ENCODE data around the gene POP4. TPM values are rescaled to one million over a fixed set of nuclear protein-coding genes. Genes with fewer than 3 reads are reported as not detected.

POP4 gene
- total and polyA plus RNA-seq, 10 of the 15 experiments (the other 5 are each of a cell fraction or from before 2014, with no cell fraction given) = 52.1 to 231 (median 118) TPM

- Histone ChIP-seq H3K36me3 (ENCODE audit: control insufficient read depth in 2 of 2, insufficient read depth in 2 of 2, low read length in 1 of 2) (no peaks in the 10 kb centered on the region), H2AFZ (ENCODE audit: control insufficient read depth, low read depth, low read length) (no peak overlapping the region), H3K4me1 (ENCODE audit: control insufficient read depth, insufficient read depth, low read length) (no peaks in the 10 kb centered on the region), H4K20me1 (ENCODE audit: control insufficient read depth, insufficient read depth) (no peaks in the 10 kb centered on the region), H3K27ac (ENCODE audit: control insufficient read depth, insufficient read depth) (no peak overlapping the region), H3K27me3 (replicated peaks in 1 of 2; ENCODE audit: control insufficient read depth in 2 of 2, insufficient read depth in 2 of 2, low read length in 1 of 2) (no peaks in the 10 kb centered on the region), H3K4me2 (ENCODE audit: control insufficient read depth, insufficient read depth) (no peak overlapping the region), H3K9ac (ENCODE audit: control insufficient read depth, insufficient read depth, low read length) (no peak overlapping the region), H3K79me2 (ENCODE audit: control insufficient read depth, insufficient read depth, low read length) (no peaks in the 10 kb centered on the region), H3K4me3 (no peak overlapping the region), H3K9me3 (replicated peaks; ENCODE audit: control insufficient read depth, insufficient read depth, low read length) (no peaks in the 10 kb centered on the region)
- ATAC-seq (no peak), DNase-seq (ENCODE audit: low read depth, low spot score) (no peak), FAIRE-seq (no peak)
- ChIA-PET SMC1A (ENCODE audit: uncharacterized antibody, unreplicated experiment) (no interaction called here), RAD21 (ENCODE audit: unreplicated experiment) (no interaction called here), CTCF (no interaction called here), POLR2A (no interaction called here)
- in situ Hi-C loops (cut with MboI) (no loop called here), intact Hi-C loops (cut with micrococcal nuclease; ENCODE audit: unreplicated experiment) (no loop called here)
- BruUV-seq (replicated peaks) = no TSS peak
- TF ChIP-seq CHD1 (IDR thresholded peaks at IDR 0.05; ENCODE audit: low read depth, low read length) (no peak), ZNF592 (IDR thresholded peaks at IDR 0.05) (no peak), CHD4 (IDR thresholded peaks at IDR 0.05) (no peak), CEBPZ (IDR thresholded peaks at IDR 0.05; ENCODE audit: low read depth, low read length) (no peak), GATAD2B (conservative IDR thresholded peaks at IDR 0.05; ENCODE audit: low read depth) (no peak), SMAD5 (IDR thresholded peaks at IDR 0.05; ENCODE audit: low read depth) (no peak), BCL11A (IDR thresholded peaks at IDR 0.05; ENCODE audit: low read depth, low read length) (no peak), ZBED1 (IDR thresholded peaks at IDR 0.05; ENCODE audit: borderline replicate concordance) (no peak), ESRRA (IDR thresholded peaks at IDR 0.05; ENCODE audit: low read length) (no peak), POLR2AphosphoS2 (IDR thresholded peaks at IDR 0.05; ENCODE audit: low read depth, low read length) (no peak), HDGF (IDR thresholded peaks at IDR 0.05) (no peak), GABPA (IDR thresholded peaks at IDR 0.05; ENCODE audit: low read depth) (no peak), NR2C1 (IDR thresholded peaks at IDR 0.05) (no peak)
- WGBS (ENCODE audit: insufficient coverage, insufficient replicate concordance, low lambda C conversion rate, missing lambda C conversion rate) = 0% methylated on average over 2 of the region's 2 CpGs
These were observed 38.6 kb upstream of the POP4 start for GRCh38 chr19:29567366-29567915.
